ENCODE data around the gene MYADM. TPM values are rescaled to one million over a fixed set of nuclear protein-coding genes. Genes with fewer than 3 reads are reported as not detected.

MYADM gene
- total and polyA plus RNA-seq, 4 donors = 2.6 to 28.0 (median 6.6) TPM

DNA sequence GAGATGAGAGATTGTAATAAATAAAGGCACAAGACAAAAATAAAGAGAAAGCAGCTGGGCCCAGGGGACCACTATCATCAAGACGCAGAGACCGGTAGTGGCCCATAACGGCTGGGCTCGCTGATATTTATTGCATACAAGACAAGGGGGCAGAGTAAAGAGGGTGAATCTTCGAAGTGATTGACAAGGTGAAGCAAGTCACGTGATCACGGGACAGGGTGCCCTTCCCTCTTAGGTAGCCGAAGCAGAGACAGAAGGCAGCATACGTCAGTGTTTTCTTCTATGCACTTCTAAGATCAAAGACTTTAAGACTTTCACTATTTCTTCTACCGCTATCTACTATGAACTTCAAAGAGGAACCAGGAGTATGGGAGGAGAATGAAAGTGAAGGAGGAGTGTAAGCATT, 9.7 kb downstream of the MYADM start:
- Histone ChIP-seq H3K9me3 (ENCODE audit: control insufficient read depth in 4 of 4, low read length in 3 of 4) (no peaks in the 10 kb centered on the region), H3K27me3 (ENCODE audit: control insufficient read depth in 4 of 4, insufficient read depth in 4 of 4, low read length in 3 of 4) (peaks cover 0 to 9% (median under 1%) of the 10 kb centered on the region in 4 donors), H3K27ac (ENCODE audit: low read depth in 1 of 2, low read length in 2 of 2) (no peak overlapping the region), H3K4me3 (ENCODE audit: low read depth in 1 of 3, low read length in 3 of 3) (no peak overlapping the region), H3K9ac (ENCODE audit: low read depth in 1 of 2, low read length in 2 of 2) (no peak overlapping the region), H3K4me1 (ENCODE audit: control insufficient read depth in 4 of 4, insufficient read depth in 4 of 4, low read length in 3 of 4) (peaks cover 0 to 16% (median 6%) of the 10 kb centered on the region in 4 donors), H3K36me3 (ENCODE audit: control insufficient read depth in 4 of 4, insufficient read depth in 3 of 4, low read depth in 1 of 4, low read length in 3 of 4) (peaks cover 3 to 15% (median 9%) of the 10 kb centered on the region in 4 donors)
- DNase-seq (ENCODE audit: low spot score) = no peak
- TF ChIP-seq, protein P1, sequence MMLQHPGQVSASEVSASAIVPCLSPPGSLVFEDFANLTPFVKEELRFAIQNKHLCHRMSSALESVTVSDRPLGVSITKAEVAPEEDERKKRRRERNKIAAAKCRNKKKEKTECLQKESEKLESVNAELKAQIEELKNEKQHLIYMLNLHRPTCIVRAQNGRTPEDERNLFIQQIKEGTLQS (IDR thresholded peaks at IDR 0.05) = no peak
- TF ChIP-seq NR2F2 (IDR thresholded peaks at IDR 0.05) (no peak), HNF4G (IDR thresholded peaks at IDR 0.05) (no peak), YY1 (IDR thresholded peaks at IDR 0.05) (no peak), FOXA1 (IDR thresholded peaks at IDR 0.05) (no peak), JUND (IDR thresholded peaks at IDR 0.05) (no peak), GABPA (IDR thresholded peaks at IDR 0.05 in 1 of 2, conservative IDR thresholded peaks at IDR 0.05 in 1 of 2) (no peak), TAF1 (conservative IDR thresholded peaks at IDR 0.05) (no peak), FOXA2 (IDR thresholded peaks at IDR 0.05) (no peak), RXRA (IDR thresholded peaks at IDR 0.05) (no peak), HNF4A (conservative IDR thresholded peaks at IDR 0.05) (no peak)
- TF ChIP-seq, protein P2, sequence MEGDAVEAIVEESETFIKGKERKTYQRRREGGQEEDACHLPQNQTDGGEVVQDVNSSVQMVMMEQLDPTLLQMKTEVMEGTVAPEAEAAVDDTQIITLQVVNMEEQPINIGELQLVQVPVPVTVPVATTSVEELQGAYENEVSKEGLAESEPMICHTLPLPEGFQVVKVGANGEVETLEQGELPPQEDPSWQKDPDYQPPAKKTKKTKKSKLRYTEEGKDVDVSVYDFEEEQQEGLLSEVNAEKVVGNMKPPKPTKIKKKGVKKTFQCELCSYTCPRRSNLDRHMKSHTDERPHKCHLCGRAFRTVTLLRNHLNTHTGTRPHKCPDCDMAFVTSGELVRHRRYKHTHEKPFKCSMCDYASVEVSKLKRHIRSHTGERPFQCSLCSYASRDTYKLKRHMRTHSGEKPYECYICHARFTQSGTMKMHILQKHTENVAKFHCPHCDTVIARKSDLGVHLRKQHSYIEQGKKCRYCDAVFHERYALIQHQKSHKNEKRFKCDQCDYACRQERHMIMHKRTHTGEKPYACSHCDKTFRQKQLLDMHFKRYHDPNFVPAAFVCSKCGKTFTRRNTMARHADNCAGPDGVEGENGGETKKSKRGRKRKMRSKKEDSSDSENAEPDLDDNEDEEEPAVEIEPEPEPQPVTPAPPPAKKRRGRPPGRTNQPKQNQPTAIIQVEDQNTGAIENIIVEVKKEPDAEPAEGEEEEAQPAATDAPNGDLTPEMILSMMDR (IDR thresholded peaks at IDR 0.05; ENCODE audit: low read depth, low read length, missing input control) = no peak
- TF ChIP-seq, protein P3, sequence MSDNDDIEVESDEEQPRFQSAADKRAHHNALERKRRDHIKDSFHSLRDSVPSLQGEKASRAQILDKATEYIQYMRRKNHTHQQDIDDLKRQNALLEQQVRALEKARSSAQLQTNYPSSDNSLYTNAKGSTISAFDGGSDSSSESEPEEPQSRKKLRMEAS (IDR thresholded peaks at IDR 0.05) = no peak
- TF ChIP-seq, protein P4, sequence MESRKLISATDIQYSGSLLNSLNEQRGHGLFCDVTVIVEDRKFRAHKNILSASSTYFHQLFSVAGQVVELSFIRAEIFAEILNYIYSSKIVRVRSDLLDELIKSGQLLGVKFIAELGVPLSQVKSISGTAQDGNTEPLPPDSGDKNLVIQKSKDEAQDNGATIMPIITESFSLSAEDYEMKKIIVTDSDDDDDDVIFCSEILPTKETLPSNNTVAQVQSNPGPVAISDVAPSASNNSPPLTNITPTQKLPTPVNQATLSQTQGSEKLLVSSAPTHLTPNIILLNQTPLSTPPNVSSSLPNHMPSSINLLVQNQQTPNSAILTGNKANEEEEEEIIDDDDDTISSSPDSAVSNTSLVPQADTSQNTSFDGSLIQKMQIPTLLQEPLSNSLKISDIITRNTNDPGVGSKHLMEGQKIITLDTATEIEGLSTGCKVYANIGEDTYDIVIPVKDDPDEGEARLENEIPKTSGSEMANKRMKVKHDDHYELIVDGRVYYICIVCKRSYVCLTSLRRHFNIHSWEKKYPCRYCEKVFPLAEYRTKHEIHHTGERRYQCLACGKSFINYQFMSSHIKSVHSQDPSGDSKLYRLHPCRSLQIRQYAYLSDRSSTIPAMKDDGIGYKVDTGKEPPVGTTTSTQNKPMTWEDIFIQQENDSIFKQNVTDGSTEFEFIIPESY (IDR thresholded peaks at IDR 0.05) = no peak
- TF ChIP-seq, protein P5, sequence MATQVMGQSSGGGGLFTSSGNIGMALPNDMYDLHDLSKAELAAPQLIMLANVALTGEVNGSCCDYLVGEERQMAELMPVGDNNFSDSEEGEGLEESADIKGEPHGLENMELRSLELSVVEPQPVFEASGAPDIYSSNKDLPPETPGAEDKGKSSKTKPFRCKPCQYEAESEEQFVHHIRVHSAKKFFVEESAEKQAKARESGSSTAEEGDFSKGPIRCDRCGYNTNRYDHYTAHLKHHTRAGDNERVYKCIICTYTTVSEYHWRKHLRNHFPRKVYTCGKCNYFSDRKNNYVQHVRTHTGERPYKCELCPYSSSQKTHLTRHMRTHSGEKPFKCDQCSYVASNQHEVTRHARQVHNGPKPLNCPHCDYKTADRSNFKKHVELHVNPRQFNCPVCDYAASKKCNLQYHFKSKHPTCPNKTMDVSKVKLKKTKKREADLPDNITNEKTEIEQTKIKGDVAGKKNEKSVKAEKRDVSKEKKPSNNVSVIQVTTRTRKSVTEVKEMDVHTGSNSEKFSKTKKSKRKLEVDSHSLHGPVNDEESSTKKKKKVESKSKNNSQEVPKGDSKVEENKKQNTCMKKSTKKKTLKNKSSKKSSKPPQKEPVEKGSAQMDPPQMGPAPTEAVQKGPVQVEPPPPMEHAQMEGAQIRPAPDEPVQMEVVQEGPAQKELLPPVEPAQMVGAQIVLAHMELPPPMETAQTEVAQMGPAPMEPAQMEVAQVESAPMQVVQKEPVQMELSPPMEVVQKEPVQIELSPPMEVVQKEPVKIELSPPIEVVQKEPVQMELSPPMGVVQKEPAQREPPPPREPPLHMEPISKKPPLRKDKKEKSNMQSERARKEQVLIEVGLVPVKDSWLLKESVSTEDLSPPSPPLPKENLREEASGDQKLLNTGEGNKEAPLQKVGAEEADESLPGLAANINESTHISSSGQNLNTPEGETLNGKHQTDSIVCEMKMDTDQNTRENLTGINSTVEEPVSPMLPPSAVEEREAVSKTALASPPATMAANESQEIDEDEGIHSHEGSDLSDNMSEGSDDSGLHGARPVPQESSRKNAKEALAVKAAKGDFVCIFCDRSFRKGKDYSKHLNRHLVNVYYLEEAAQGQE (IDR thresholded peaks at IDR 0.05) = no peak
- WGBS = 78% methylated on average over 10 of the region's 10 CpGs

DNA sequence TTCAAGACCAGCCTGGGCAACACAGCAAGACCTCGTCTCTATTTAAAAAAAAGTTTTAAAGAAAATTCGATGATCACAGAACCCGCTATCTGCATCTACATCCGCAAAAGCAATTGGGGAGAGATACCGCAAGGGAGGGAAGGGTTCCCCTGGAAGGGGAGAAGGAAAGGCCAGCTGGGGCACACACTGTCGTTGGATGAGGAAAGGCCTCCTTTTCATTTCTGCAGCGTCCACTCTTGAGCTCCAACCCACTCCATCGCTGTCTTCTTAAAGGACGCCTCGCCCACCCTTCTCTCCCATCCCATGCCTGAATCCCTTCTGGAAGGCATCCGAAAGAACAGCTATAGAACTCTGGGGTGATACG, 11.1 kb downstream of the MYADM start:
- Histone ChIP-seq H3K4me1 (ENCODE audit: control insufficient read depth in 4 of 4, insufficient read depth in 4 of 4, low read length in 3 of 4) (peaks cover 0 to 16% (median 6%) of the 10 kb centered on the region in 4 donors), H3K4me3 (ENCODE audit: low read depth in 1 of 3, low read length in 3 of 3) (peak overlapping the region; percentile 20 to 72 (median 46)), H3K9ac (ENCODE audit: low read depth in 1 of 2, low read length in 2 of 2) (no peak overlapping the region), H3K27ac (ENCODE audit: low read depth in 1 of 2, low read length in 2 of 2) (no peak overlapping the region), H3K9me3 (ENCODE audit: control insufficient read depth in 4 of 4, low read length in 3 of 4) (no peaks in the 10 kb centered on the region), H3K36me3 (ENCODE audit: control insufficient read depth in 4 of 4, insufficient read depth in 3 of 4, low read depth in 1 of 4, low read length in 3 of 4) (peaks cover 2 to 10% (median 8%) of the 10 kb centered on the region in 4 donors), H3K27me3 (ENCODE audit: control insufficient read depth in 4 of 4, insufficient read depth in 4 of 4, low read length in 3 of 4) (peaks cover 0 to 11% (median 6%) of the 10 kb centered on the region in 4 donors)
- DNase-seq (ENCODE audit: low spot score) = no peak
- 46% methylated on average over 12 of the region's 12 CpGs for WGBS
- no peak for TF ChIP-seq HNF4G (IDR thresholded peaks at IDR 0.05)
- no peak for TF ChIP-seq HNF4A (conservative IDR thresholded peaks at IDR 0.05)
- no peak for TF ChIP-seq JUND (IDR thresholded peaks at IDR 0.05)
- no peak for TF ChIP-seq NR2F2 (IDR thresholded peaks at IDR 0.05)
- TF ChIP-seq, protein P4 (IDR thresholded peaks at IDR 0.05) = no peak
- no peak for TF ChIP-seq RXRA (IDR thresholded peaks at IDR 0.05)
- TF ChIP-seq, protein P3 (IDR thresholded peaks at IDR 0.05) = no peak
- TF ChIP-seq EGR1 (IDR thresholded peaks at IDR 0.05; ENCODE audit: low read depth in 2 of 2) = no peak
- no peak for TF ChIP-seq SP1 (IDR thresholded peaks at IDR 0.05)
- TF ChIP-seq RAD21 (IDR thresholded peaks at IDR 0.05) = no peak
- TF ChIP-seq, protein P5 (IDR thresholded peaks at IDR 0.05) = no peak
- no peak for TF ChIP-seq FOXA1 (IDR thresholded peaks at IDR 0.05)
- TF ChIP-seq GABPA (IDR thresholded peaks at IDR 0.05 in 1 of 2, conservative IDR thresholded peaks at IDR 0.05 in 1 of 2) = no peak
